ENCODE data around the gene TNPO1. TPM values are rescaled to one million over a fixed set of nuclear protein-coding genes. Genes with fewer than 3 reads are reported as not detected.

Gene TNPO1
- total RNA-seq, 1 donor from 2014 or later = 72.7 TPM

GRCh38 chr5:72830362-72830761 lies 13.9 kb downstream of the TNPO1 start:
- no peak for TF ChIP-seq POLR2AphosphoS5 (IDR thresholded peaks at IDR 0.05; ENCODE audit: insufficient read depth in 1 of 2, low read depth in 1 of 2)
- TF ChIP-seq, protein P1, sequence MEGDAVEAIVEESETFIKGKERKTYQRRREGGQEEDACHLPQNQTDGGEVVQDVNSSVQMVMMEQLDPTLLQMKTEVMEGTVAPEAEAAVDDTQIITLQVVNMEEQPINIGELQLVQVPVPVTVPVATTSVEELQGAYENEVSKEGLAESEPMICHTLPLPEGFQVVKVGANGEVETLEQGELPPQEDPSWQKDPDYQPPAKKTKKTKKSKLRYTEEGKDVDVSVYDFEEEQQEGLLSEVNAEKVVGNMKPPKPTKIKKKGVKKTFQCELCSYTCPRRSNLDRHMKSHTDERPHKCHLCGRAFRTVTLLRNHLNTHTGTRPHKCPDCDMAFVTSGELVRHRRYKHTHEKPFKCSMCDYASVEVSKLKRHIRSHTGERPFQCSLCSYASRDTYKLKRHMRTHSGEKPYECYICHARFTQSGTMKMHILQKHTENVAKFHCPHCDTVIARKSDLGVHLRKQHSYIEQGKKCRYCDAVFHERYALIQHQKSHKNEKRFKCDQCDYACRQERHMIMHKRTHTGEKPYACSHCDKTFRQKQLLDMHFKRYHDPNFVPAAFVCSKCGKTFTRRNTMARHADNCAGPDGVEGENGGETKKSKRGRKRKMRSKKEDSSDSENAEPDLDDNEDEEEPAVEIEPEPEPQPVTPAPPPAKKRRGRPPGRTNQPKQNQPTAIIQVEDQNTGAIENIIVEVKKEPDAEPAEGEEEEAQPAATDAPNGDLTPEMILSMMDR (IDR thresholded peaks at IDR 0.05) = no peak
- TF ChIP-seq POLR2A (IDR thresholded peaks at IDR 0.05) = no peak
- H3K27ac ChIP-seq = no peak overlapping the region
- intact Hi-C loops (cut with DNase I) = no loop called here

GRCh38 chr5:72831685-72832084 lies 15.2 kb downstream of the TNPO1 start:
- intact Hi-C loops (cut with DNase I) = no loop called here
- H3K27ac ChIP-seq = no peak overlapping the region
- TF ChIP-seq POLR2A (IDR thresholded peaks at IDR 0.05) (no peak), POLR2AphosphoS5 (IDR thresholded peaks at IDR 0.05; ENCODE audit: insufficient read depth in 1 of 2, low read depth in 1 of 2) (no peak)
- TF ChIP-seq, protein P1 (IDR thresholded peaks at IDR 0.05) = no peak

More at GRCh38 chr5:72830362-72830761, 13.9 kb downstream of the TNPO1 start:
- DNase-seq (ENCODE audit: extremely low spot score in 2 of 2) = no peak
- H3K9me3 ChIP-seq = no peaks in the 10 kb centered on the region
- H3K36me3 ChIP-seq = no peaks in the 10 kb centered on the region
- H3K4me1 ChIP-seq = peaks cover 18% of the 10 kb centered on the region
- H3K27me3 ChIP-seq = no peaks in the 10 kb centered on the region
- H3K4me3 ChIP-seq = no peak overlapping the region

DNA sequence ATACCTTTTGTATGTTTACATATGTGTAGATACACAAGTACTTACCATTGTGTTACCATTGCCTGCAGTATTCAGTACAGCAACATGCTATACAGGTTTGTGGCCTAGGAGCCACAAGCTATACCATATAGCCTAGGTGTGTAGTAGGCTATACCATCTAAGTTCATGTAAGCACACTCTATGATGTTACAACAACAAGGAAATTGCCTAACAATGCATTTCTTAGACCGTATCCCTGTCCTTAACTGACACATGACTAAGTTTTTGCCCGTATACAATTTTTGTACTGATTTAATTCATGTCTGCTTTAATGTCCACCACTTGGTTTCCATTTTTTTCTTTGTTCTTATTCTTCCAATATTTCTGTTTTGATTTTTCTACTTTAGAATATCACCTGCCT lies 18.5 kb downstream of the TNPO1 start:
- intact Hi-C loops (cut with DNase I) = no loop called here
- Histone ChIP-seq H3K4me1 (peaks cover 40% of the 10 kb centered on the region), H3K27me3 (no peaks in the 10 kb centered on the region), H3K27ac (no peak overlapping the region), H3K36me3 (no peaks in the 10 kb centered on the region), H3K4me3 (no peak overlapping the region), H3K9me3 (no peaks in the 10 kb centered on the region)
- TF ChIP-seq POLR2AphosphoS5 (IDR thresholded peaks at IDR 0.05; ENCODE audit: insufficient read depth in 1 of 2, low read depth in 1 of 2) (no peak), POLR2A (IDR thresholded peaks at IDR 0.05) (no peak)
- TF ChIP-seq, protein P1 (IDR thresholded peaks at IDR 0.05) = no peak
- DNase-seq (ENCODE audit: extremely low spot score in 2 of 2) = no peak

More at GRCh38 chr5:72831685-72832084, 15.2 kb downstream of the TNPO1 start:
- H3K4me1 ChIP-seq = peaks cover 29% of the 10 kb centered on the region
- no peak overlapping the region for H3K4me3 ChIP-seq
- H3K9me3 ChIP-seq = no peaks in the 10 kb centered on the region
- no peaks in the 10 kb centered on the region for H3K36me3 ChIP-seq
- no peak for DNase-seq (ENCODE audit: extremely low spot score in 2 of 2)
- H3K27me3 ChIP-seq = no peaks in the 10 kb centered on the region

GRCh38 chr5:72835633-72836032 lies 19.2 kb downstream of the TNPO1 start:
- H3K4me3 ChIP-seq = no peak overlapping the region
- H3K36me3 ChIP-seq = no peaks in the 10 kb centered on the region
- H3K27me3 ChIP-seq = no peaks in the 10 kb centered on the region
- intact Hi-C loops (cut with DNase I) = no loop called here
- no peak for DNase-seq (ENCODE audit: extremely low spot score in 2 of 2)
- H3K4me1 ChIP-seq = peaks cover 37% of the 10 kb centered on the region
- no peaks in the 10 kb centered on the region for H3K9me3 ChIP-seq
- no peak overlapping the region for H3K27ac ChIP-seq
- TF ChIP-seq POLR2AphosphoS5 (IDR thresholded peaks at IDR 0.05; ENCODE audit: insufficient read depth in 1 of 2, low read depth in 1 of 2) = no peak
- TF ChIP-seq, protein P1 (IDR thresholded peaks at IDR 0.05) = no peak
- no peak for TF ChIP-seq POLR2A (IDR thresholded peaks at IDR 0.05)

- no peaks in the 10 kb centered on the region for H3K27me3 ChIP-seq
- no peak overlapping the region for H3K27ac ChIP-seq
- no peak overlapping the region for H3K4me3 ChIP-seq
- no peaks in the 10 kb centered on the region for H3K36me3 ChIP-seq
- intact Hi-C loops (cut with DNase I) = no loop called here
- TF ChIP-seq POLR2A (IDR thresholded peaks at IDR 0.05) = no peak
- TF ChIP-seq, protein P1 (IDR thresholded peaks at IDR 0.05) = no peak
- TF ChIP-seq POLR2AphosphoS5 (IDR thresholded peaks at IDR 0.05; ENCODE audit: insufficient read depth in 1 of 2, low read depth in 1 of 2) = no peak
- peaks cover 44% of the 10 kb centered on the region for H3K4me1 ChIP-seq
- no peaks in the 10 kb centered on the region for H3K9me3 ChIP-seq
- DNase-seq (ENCODE audit: extremely low spot score in 2 of 2) = no peak
Observed at GRCh38 chr5:72836810-72837209, 20.3 kb downstream of the TNPO1 start.
